ENCODE measurements around the gene PSG6.
"Not testable (repeated sequence)": the region's sequence is repeated elsewhere in the genome, so short reads cannot be mapped to it uniquely, and the experiment has no call there.

PSG6 gene

GRCh38 chr19:42881279-42881678 lies 36.4 kb downstream of the PSG6 start:
- H3K4me1 ChIP-seq (ENCODE audit: control insufficient read depth, insufficient read depth, low read length, unreplicated experiment); H3K27me3 ChIP-seq (ENCODE audit: insufficient read depth, low read length); H3K4me3 ChIP-seq (ENCODE audit: low read depth, low read length); H3K36me3 ChIP-seq (ENCODE audit: insufficient read depth, low read length); H2AFZ ChIP-seq (ENCODE audit: low read length, unreplicated experiment); H3K27ac ChIP-seq (ENCODE audit: low read depth, low read length); H3K79me2 ChIP-seq (ENCODE audit: control insufficient read depth, insufficient read depth, low read length, unreplicated experiment): not testable (repeated sequence)

- H3K4me3 ChIP-seq (ENCODE audit: low read depth, low read length); H3K27me3 ChIP-seq (ENCODE audit: insufficient read depth, low read length); H3K27ac ChIP-seq (ENCODE audit: low read depth, low read length); H3K36me3 ChIP-seq (ENCODE audit: insufficient read depth, low read length); H2AFZ ChIP-seq (ENCODE audit: low read length, unreplicated experiment); H3K79me2 ChIP-seq (ENCODE audit: control insufficient read depth, insufficient read depth, low read length, unreplicated experiment): not testable (repeated sequence)
- H3K4me1 ChIP-seq (ENCODE audit: control insufficient read depth, insufficient read depth, low read length, unreplicated experiment): peaks cover 14% of the 10 kb centered on the region
These were observed 37.1 kb downstream of the PSG6 start for GRCh38 chr19:42880621-42881020.

- no peaks in the 10 kb centered on the region for H3K36me3 ChIP-seq (ENCODE audit: insufficient read depth, low read length)
- H3K27me3 ChIP-seq (ENCODE audit: insufficient read depth, low read length): no peaks in the 10 kb centered on the region
- H3K4me3 ChIP-seq (ENCODE audit: low read depth, low read length): no peak within 1 kb of the TSS
- no peak within 1 kb of the TSS for H2AFZ ChIP-seq (ENCODE audit: low read length, unreplicated experiment)
- H3K79me2 ChIP-seq (ENCODE audit: control insufficient read depth, insufficient read depth, low read length, unreplicated experiment): no peaks in the 10 kb centered on the region
- H3K27ac ChIP-seq (ENCODE audit: low read depth, low read length): no peak within 1 kb of the TSS
- peaks cover 20% of the 10 kb centered on the region for H3K4me1 ChIP-seq (ENCODE audit: control insufficient read depth, insufficient read depth, low read length, unreplicated experiment)
These were observed 38.1 kb downstream of the PSG6 start, which contains the start of gene PSG1 for GRCh38 chr19:42879613-42880012. Gene PSG1 (minus strand): TSS chr19:42879713. CDS start chr19:42879581, 132 bp downstream.

- not testable (repeated sequence) for H2AFZ ChIP-seq (ENCODE audit: low read length, unreplicated experiment); H3K79me2 ChIP-seq (ENCODE audit: control insufficient read depth, insufficient read depth, low read length, unreplicated experiment); H3K36me3 ChIP-seq (ENCODE audit: insufficient read depth, low read length); H3K4me3 ChIP-seq (ENCODE audit: low read depth, low read length); H3K27me3 ChIP-seq (ENCODE audit: insufficient read depth, low read length)
- peak overlapping the region; percentile 95 for H3K27ac ChIP-seq (ENCODE audit: low read depth, low read length)
- H3K4me1 ChIP-seq (ENCODE audit: control insufficient read depth, insufficient read depth, low read length, unreplicated experiment): peaks cover 15% of the 10 kb centered on the region
These were observed 41.1 kb downstream of the PSG6 start for GRCh38 chr19:42876596-42876995.

GRCh38 chr19:42875881-42876280 lies 41.8 kb downstream of the PSG6 start:
- not testable (repeated sequence) for H3K4me3 ChIP-seq (ENCODE audit: low read depth, low read length); H3K36me3 ChIP-seq (ENCODE audit: insufficient read depth, low read length); H3K79me2 ChIP-seq (ENCODE audit: control insufficient read depth, insufficient read depth, low read length, unreplicated experiment); H2AFZ ChIP-seq (ENCODE audit: low read length, unreplicated experiment); H3K27me3 ChIP-seq (ENCODE audit: insufficient read depth, low read length)
- Histone ChIP-seq H3K27ac (ENCODE audit: low read depth, low read length) (peak overlapping the region; percentile 95), H3K4me1 (ENCODE audit: control insufficient read depth, insufficient read depth, low read length, unreplicated experiment) (peaks cover 15% of the 10 kb centered on the region)

GRCh38 chr19:42874901-42875813 lies 42.5 kb downstream of the PSG6 start:
- H2AFZ ChIP-seq (ENCODE audit: low read length, unreplicated experiment); H3K27me3 ChIP-seq (ENCODE audit: insufficient read depth, low read length); H3K36me3 ChIP-seq (ENCODE audit: insufficient read depth, low read length); H3K4me3 ChIP-seq (ENCODE audit: low read depth, low read length); H3K79me2 ChIP-seq (ENCODE audit: control insufficient read depth, insufficient read depth, low read length, unreplicated experiment): not testable (repeated sequence)
- peak overlapping the region; percentile 95 for H3K27ac ChIP-seq (ENCODE audit: low read depth, low read length)
- H3K4me1 ChIP-seq (ENCODE audit: control insufficient read depth, insufficient read depth, low read length, unreplicated experiment): peaks cover 15% of the 10 kb centered on the region

GRCh38 chr19:42874136-42874535 lies 43.6 kb downstream of the PSG6 start:
- H3K4me1 ChIP-seq (ENCODE audit: control insufficient read depth, insufficient read depth, low read length, unreplicated experiment): peaks cover 15% of the 10 kb centered on the region
- not testable (repeated sequence) for H3K79me2 ChIP-seq (ENCODE audit: control insufficient read depth, insufficient read depth, low read length, unreplicated experiment); H3K4me3 ChIP-seq (ENCODE audit: low read depth, low read length); H2AFZ ChIP-seq (ENCODE audit: low read length, unreplicated experiment); H3K36me3 ChIP-seq (ENCODE audit: insufficient read depth, low read length); H3K27me3 ChIP-seq (ENCODE audit: insufficient read depth, low read length)
- peak overlapping the region; percentile 95; the same call in 1 of the 2 replicates for H3K27ac ChIP-seq (ENCODE audit: low read depth, low read length)

GRCh38 chr19:42872608-42873007 lies 45.1 kb downstream of the PSG6 start:
- H3K4me1 ChIP-seq (ENCODE audit: control insufficient read depth, insufficient read depth, low read length, unreplicated experiment): peaks cover 15% of the 10 kb centered on the region
- no peaks in the 10 kb centered on the region for H3K36me3 ChIP-seq (ENCODE audit: insufficient read depth, low read length)
- H2AFZ ChIP-seq (ENCODE audit: low read length, unreplicated experiment): no peak overlapping the region
- no peak overlapping the region for H3K4me3 ChIP-seq (ENCODE audit: low read depth, low read length)
- H3K27ac ChIP-seq (ENCODE audit: low read depth, low read length): no peak overlapping the region
- no peaks in the 10 kb centered on the region for H3K27me3 ChIP-seq (ENCODE audit: insufficient read depth, low read length)
- H3K79me2 ChIP-seq (ENCODE audit: control insufficient read depth, insufficient read depth, low read length, unreplicated experiment): no peaks in the 10 kb centered on the region

GRCh38 chr19:42857544-42857867 lies 60.2 kb downstream of the PSG6 start:
- no peak overlapping the region for H3K27ac ChIP-seq (ENCODE audit: low read depth, low read length)
- no peak overlapping the region for H2AFZ ChIP-seq (ENCODE audit: low read length, unreplicated experiment)
- peaks cover 6% of the 10 kb centered on the region for H3K4me1 ChIP-seq (ENCODE audit: control insufficient read depth, insufficient read depth, low read length, unreplicated experiment)
- no peaks in the 10 kb centered on the region for H3K36me3 ChIP-seq (ENCODE audit: insufficient read depth, low read length)
- no peaks in the 10 kb centered on the region for H3K79me2 ChIP-seq (ENCODE audit: control insufficient read depth, insufficient read depth, low read length, unreplicated experiment)
- no peak overlapping the region for H3K4me3 ChIP-seq (ENCODE audit: low read depth, low read length)
- no peaks in the 10 kb centered on the region for H3K27me3 ChIP-seq (ENCODE audit: insufficient read depth, low read length)

- not testable (repeated sequence) for H2AFZ ChIP-seq (ENCODE audit: low read length, unreplicated experiment); H3K27ac ChIP-seq (ENCODE audit: low read depth, low read length); H3K4me3 ChIP-seq (ENCODE audit: low read depth, low read length); H3K27me3 ChIP-seq (ENCODE audit: insufficient read depth, low read length); H3K79me2 ChIP-seq (ENCODE audit: control insufficient read depth, insufficient read depth, low read length, unreplicated experiment); H3K36me3 ChIP-seq (ENCODE audit: insufficient read depth, low read length)
- peaks cover 10% of the 10 kb centered on the region for H3K4me1 ChIP-seq (ENCODE audit: control insufficient read depth, insufficient read depth, low read length, unreplicated experiment)
These were observed 60.7 kb downstream of the PSG6 start for GRCh38 chr19:42856866-42857543.

GRCh38 chr19:42854745-42855144 lies 62.9 kb downstream of the PSG6 start:
- H3K27ac ChIP-seq (ENCODE audit: low read depth, low read length); H3K79me2 ChIP-seq (ENCODE audit: control insufficient read depth, insufficient read depth, low read length, unreplicated experiment); H2AFZ ChIP-seq (ENCODE audit: low read length, unreplicated experiment); H3K36me3 ChIP-seq (ENCODE audit: insufficient read depth, low read length); H3K27me3 ChIP-seq (ENCODE audit: insufficient read depth, low read length); H3K4me3 ChIP-seq (ENCODE audit: low read depth, low read length): not testable (repeated sequence)
- peaks cover 25% of the 10 kb centered on the region for H3K4me1 ChIP-seq (ENCODE audit: control insufficient read depth, insufficient read depth, low read length, unreplicated experiment)

All from ACC112 (cell line).